Colon (tissue), 2 donors: Measurements from ENCODE around the gene GPR183.

ENCODE experiments used
- FAIRE-seq: peaks from 2 replicates; lab custom pipeline; 2012; peaks lifted over from hg19 to GRCh38; lab: Jason Lieb, UNC
- donor health status: control.
- donor health status: control.

GPR183 gene

GRCh38 chr13:99307247-99307646, at the start of gene GPR183:
Gene GPR183, minus strand, starts transcription at chr13:99307399. Its CDS starts 11,254 bp downstream, at chr13:99296145.
- FAIRE-seq = no peak

GRCh38 chr13:99356262-99357091, 49.3 kb upstream of the GPR183 start:
- FAIRE-seq = no peak

- FAIRE-seq = no peak
Measured at GRCh38 chr13:99356012-99356261, 48.7 kb upstream of the GPR183 start.

- FAIRE-seq = no peak
Measured at GRCh38 chr13:99355267-99356011, 48.2 kb upstream of the GPR183 start.

- no peak for FAIRE-seq
Measured at GRCh38 chr13:99354371-99354951, 47.3 kb upstream of the GPR183 start.

GRCh38 chr13:99353836-99354235, 46.6 kb upstream of the GPR183 start:
- no peak for FAIRE-seq

GRCh38 chr13:99353246-99353600, 46.0 kb upstream of the GPR183 start:
- FAIRE-seq = no peak

- no peak for FAIRE-seq
Measured at GRCh38 chr13:99352351-99353245, 45.4 kb upstream of the GPR183 start.

GRCh38 chr13:99351772-99352171, 44.6 kb upstream of the GPR183 start:
- FAIRE-seq = no peak

GRCh38 chr13:99350191-99350590, 43.0 kb upstream of the GPR183 start:
- no peak for FAIRE-seq

- no peak for FAIRE-seq
Measured at GRCh38 chr13:99347911-99348451, 40.8 kb upstream of the GPR183 start.

GRCh38 chr13:99347335-99347878, 40.2 kb upstream of the GPR183 start:
- FAIRE-seq = no peak

- no peak for FAIRE-seq
Measured at GRCh38 chr13:99346335-99347042, 39.3 kb upstream of the GPR183 start.

GRCh38 chr13:99345345-99345744, 38.1 kb upstream of the GPR183 start:
- FAIRE-seq = no peak

GRCh38 chr13:99344610-99345208, 37.5 kb upstream of the GPR183 start:
- FAIRE-seq = no peak

GRCh38 chr13:99342723-99343315, 35.6 kb upstream of the GPR183 start:
- no peak for FAIRE-seq

GRCh38 chr13:99341969-99342722, 34.9 kb upstream of the GPR183 start:
- no peak for FAIRE-seq

- no peak for FAIRE-seq
Measured at GRCh38 chr13:99340638-99341037, 33.4 kb upstream of the GPR183 start.

GRCh38 chr13:99339736-99340397, 32.7 kb upstream of the GPR183 start:
- no peak for FAIRE-seq
